ENCODE measurements around the gene CDC42BPB.
"Not testable (repeated sequence)": the region's sequence is repeated elsewhere in the genome, so short reads cannot be mapped to it uniquely, and the experiment has no call there.

The CDC42BPB gene

GRCh38 chr14:103030741-103031565 lies 26.4 kb downstream of the CDC42BPB start:
- no peak for TF ChIP-seq CTCF (IDR thresholded peaks at IDR 0.05; ENCODE audit: extremely low read depth, missing control alignments)
- no peak for DNase-seq (ENCODE audit: low spot score)

DNA sequence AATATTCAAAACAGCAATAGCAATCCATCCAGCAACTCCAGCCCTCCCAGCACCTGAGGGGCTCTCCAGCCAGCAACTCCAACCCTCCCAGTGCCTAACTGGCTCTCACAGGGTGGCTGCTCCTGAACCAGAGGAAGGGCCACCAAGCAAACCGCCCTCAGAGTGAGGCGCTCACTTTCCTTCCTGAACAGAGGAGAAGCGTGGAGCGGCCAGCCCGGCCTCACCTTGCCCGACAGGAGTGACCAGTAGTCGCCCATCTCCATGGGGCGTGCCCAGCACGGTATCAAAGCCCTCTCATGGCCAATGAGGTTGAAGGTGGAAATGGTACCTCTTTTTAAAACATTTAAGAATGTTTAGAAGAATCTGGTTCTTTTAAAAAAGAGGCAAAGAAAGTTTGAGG lies 27.4 kb downstream of the CDC42BPB start:
- TF ChIP-seq CTCF (IDR thresholded peaks at IDR 0.05; ENCODE audit: extremely low read depth, missing control alignments) = no peak

DNA sequence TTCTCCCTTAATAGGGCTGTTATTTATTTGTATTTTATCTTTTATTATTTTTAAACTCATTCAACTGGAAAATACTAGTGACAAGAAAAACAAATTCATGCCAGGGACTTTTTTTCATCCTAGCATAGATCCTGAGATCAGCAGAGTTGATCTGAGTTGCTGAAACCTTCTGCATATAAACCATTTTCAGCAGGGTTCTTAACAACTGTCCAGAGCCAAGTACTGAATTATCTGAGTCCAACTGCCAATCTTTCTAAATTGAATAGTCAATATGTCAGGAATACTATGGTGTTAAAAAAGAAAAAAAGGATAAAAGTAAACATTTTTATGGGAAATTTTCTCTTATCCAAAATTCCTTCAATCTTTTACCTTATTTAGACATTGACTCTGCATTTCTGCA lies 28.6 kb downstream of the CDC42BPB start:
- DNase-seq (ENCODE audit: low spot score) = no peak
- TF ChIP-seq CTCF (IDR thresholded peaks at IDR 0.05; ENCODE audit: extremely low read depth, missing control alignments) = no peak

More for the DNA sequence above, 27.4 kb downstream of the CDC42BPB start:
- DNase-seq (ENCODE audit: low spot score) = no peak

DNA sequence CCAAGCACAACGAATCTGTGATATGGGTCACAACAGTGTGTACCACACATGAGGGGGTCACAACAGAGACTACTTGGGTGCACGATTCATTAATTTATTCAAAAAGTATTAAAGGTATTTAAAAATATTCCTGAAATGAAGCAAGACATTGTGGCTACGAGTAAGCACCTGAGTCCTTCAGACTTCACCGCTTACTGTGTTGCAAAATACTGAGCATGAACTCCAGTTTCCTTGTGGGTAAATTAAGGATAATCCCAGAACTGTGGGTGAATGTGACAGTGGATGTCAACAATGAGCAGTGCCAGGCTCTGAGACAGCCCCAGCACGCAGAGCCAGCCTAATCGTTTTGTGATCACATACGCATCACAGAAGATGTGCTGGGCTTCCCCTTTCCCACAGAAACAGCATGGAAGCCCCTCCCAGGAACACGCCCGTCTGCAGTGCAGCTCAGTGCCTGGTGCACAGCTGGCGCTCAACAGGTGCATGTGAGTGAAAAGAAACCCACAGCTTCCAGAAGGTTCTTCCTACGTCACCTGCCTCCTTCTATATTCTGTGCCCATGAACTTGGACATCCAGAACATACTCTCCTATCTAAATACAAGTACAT lies 29.1 kb downstream of the CDC42BPB start:
- TF ChIP-seq CTCF (IDR thresholded peaks at IDR 0.05; ENCODE audit: extremely low read depth, missing control alignments) = no peak
- no peak for DNase-seq (ENCODE audit: low spot score)

GRCh38 chr14:103027451-103027850 lies 29.9 kb downstream of the CDC42BPB start:
- no peak for DNase-seq (ENCODE audit: low spot score)
- no peak for TF ChIP-seq CTCF (IDR thresholded peaks at IDR 0.05; ENCODE audit: extremely low read depth, missing control alignments)

DNA sequence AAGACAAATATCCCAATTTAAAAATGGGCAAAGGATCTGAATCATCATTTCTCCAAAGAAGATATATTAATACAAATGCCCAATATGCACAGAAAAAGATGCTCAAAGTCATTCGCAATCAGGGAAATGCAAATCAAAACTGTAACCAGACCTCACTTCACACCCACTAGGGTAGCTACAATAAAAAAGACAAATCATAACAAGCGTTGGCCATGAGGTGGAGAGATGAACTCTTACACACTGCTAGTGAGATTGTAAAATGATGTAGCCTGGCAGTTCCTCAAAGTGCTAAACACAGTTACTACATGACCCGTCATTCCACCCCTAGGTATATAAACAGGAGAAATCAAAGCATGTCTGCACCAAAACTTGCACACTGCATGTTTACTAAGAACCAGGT lies 30.4 kb downstream of the CDC42BPB start:
- no peak for TF ChIP-seq CTCF (IDR thresholded peaks at IDR 0.05; ENCODE audit: extremely low read depth, missing control alignments)

DNA sequence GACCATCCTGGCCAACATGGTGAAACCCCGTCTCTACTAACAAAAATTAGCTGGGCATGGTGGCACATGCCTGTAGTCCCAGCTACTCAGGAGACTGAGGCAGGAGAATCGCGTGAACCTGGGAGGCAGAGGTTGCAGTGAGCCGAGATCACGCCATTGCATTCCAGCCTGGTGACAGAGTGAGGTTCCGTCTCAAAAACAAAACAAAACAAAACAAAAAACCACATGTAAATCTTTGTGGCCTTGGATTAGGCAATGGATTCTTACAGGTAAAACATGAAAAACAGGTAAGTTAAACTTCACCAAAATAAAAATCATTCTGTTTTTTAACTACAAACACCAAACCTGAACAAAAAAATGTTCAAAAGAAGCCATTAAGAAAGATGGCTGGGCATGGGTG lies 31.2 kb downstream of the CDC42BPB start:
- not testable (repeated sequence) for DNase-seq (ENCODE audit: low spot score)

More for the DNA sequence above, 30.4 kb downstream of the CDC42BPB start:
- no peak for DNase-seq (ENCODE audit: low spot score)
